Upper lobe of left lung (tissue), 6 donors: ENCODE data around the gene RFT1. TPM values are rescaled to one million over a fixed set of nuclear protein-coding genes. Genes with fewer than 3 reads are reported as not detected.
A peak's percentile ranks its signal among the peaks of the same experiment; 100 is the strongest.

Experiments
- ATAC-seq, 2 donors: fragments of 200-7000 bp; cut with Tn5 transposase; one replicate each; pipeline ENCODE4 v1.9.1; 2022; ENCODE audit warnings: mild to moderate bottlenecking in 2 of 2, moderate library complexity in 2 of 2; ENCODE audit not compliant: low FRiP score in 2 of 2
- DNase-seq, 2 donors: peaks; one replicate each; pipeline ENCODE4 v3.0.0-alpha.2; 2019 to 2020
- H3K27ac ChIP-seq, 4 donors: fragments of 200-600 bp; sonication (generic); one replicate each; pipeline ENCODE4 v1.5.1; 2016 to 2019
- H3K27me3 ChIP-seq, 4 donors: fragments of 200-600 bp; sonication (generic); one replicate each; pipeline ENCODE4 v1.5.1; 2017 to 2019
- H3K36me3 ChIP-seq, 4 donors: fragments of 200-600 bp; sonication (generic); one replicate each; pipeline ENCODE4 v1.5.1; 2016 to 2019
- H3K4me1 ChIP-seq, 4 donors: fragments of 200-600 bp; sonication (generic); one replicate each; pipeline ENCODE4 v1.5.1; 2018 to 2019
- H3K4me3 ChIP-seq, 4 donors: fragments of 200-600 bp; sonication (generic); one replicate each; pipeline ENCODE4 v1.5.1; 2017 to 2019; ENCODE audit warnings: mild to moderate bottlenecking in 2 of 4, moderate library complexity in 1 of 4
- H3K9me3 ChIP-seq, 4 donors: fragments of 200-600 bp; sonication (generic); one replicate each; pipeline ENCODE4 v1.5.1; 2018 to 2019
- EP300 ChIP-seq, 4 donors: sonication (generic); formaldehyde crosslinking; IDR thresholded peaks; one replicate each; pipeline ENCODE4 v1.5.1; 2017; ENCODE audit warnings: antibody characterized with exemption in 4 of 4, control low read depth in 2 of 4
- POLR2A ChIP-seq, 4 donors: fragments of 450-650 bp; IDR thresholded peaks; one replicate each; pipeline ENCODE4 v1.5.1; 2016 to 2017; ENCODE audit warnings: antibody characterized with exemption in 4 of 4, mild to moderate bottlenecking in 2 of 4
- POLR2AphosphoS5 ChIP-seq, 2 donors: sonication (generic); formaldehyde crosslinking; IDR thresholded peaks; one replicate each; pipeline ENCODE4 v1.5.1; 2017; ENCODE audit warnings: antibody characterized with exemption in 2 of 2
- WGBS, 2 donors: methylation state at CpG; one replicate each; pipeline ENCODE4 v1.1.5; 2017 to 2018; 5-methylcytosine and 5-hydroxymethylcytosine counted together
- total RNA-seq, 6 donors: library from RNA; depleted of rRNA in 4 of 6; stranded (reverse); fragments of >200 nt in 4 of 6; gene quantifications; one replicate each; pipeline versions ENCODE4 v1.1.0 to v1.2.1, GENCODE V29; 2016 to 2021
- TF ChIP-seq, protein P1 (sequence below), 6 experiments: fragments of 450-650 bp in 4 of 6; fragments of 200-600 bp in 2 of 6; sonication (generic) in 2 of 6; IDR thresholded peaks; one replicate each; pipeline ENCODE4 v1.5.1; 2016 to 2019; ENCODE audit warnings: antibody characterized with exemption in 6 of 6
- donor health status: DM: no; HTN: no; CAD: no; lungs with moderate emphysema.
- donor health status: DM: no; HTN: yes; CAD: no; lungs with severe emphysema.

Gene RFT1
- total RNA-seq, 6 donors from 2014 or later = 5.1 to 19.9 (median 12.8) TPM

DNA sequence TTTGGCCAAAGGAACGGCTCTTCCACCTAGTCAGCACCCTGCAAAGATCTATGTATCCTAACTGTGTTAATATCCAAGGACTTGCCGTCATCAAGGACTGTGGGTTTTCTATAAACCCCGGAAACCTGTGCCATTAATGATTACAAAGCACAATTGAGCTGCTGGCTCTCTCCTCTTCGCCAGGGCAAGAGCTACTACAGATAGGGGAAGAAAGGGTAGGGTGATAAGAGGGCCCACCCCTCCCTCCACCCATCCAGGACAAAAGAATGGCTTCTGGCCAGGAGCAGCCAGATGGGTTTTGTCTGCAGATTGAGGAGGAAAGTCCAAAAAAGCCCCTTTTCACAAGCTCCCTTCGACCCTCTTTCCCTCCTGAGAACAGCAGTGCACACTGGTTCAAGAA, 9.9 kb downstream of the RFT1 start:
- WGBS, 2 donors = 71 to 74% methylated on average over 5 of the region's 5 CpGs
- no peak overlapping the region for H3K4me3 ChIP-seq
- peaks cover 23 to 89% (median 80%) of the 10 kb centered on the region in 4 donors for H3K36me3 ChIP-seq
- no peaks in the 10 kb centered on the region for H3K4me1 ChIP-seq
- DNase-seq = no peak
- TF ChIP-seq, protein P1, sequence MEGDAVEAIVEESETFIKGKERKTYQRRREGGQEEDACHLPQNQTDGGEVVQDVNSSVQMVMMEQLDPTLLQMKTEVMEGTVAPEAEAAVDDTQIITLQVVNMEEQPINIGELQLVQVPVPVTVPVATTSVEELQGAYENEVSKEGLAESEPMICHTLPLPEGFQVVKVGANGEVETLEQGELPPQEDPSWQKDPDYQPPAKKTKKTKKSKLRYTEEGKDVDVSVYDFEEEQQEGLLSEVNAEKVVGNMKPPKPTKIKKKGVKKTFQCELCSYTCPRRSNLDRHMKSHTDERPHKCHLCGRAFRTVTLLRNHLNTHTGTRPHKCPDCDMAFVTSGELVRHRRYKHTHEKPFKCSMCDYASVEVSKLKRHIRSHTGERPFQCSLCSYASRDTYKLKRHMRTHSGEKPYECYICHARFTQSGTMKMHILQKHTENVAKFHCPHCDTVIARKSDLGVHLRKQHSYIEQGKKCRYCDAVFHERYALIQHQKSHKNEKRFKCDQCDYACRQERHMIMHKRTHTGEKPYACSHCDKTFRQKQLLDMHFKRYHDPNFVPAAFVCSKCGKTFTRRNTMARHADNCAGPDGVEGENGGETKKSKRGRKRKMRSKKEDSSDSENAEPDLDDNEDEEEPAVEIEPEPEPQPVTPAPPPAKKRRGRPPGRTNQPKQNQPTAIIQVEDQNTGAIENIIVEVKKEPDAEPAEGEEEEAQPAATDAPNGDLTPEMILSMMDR (IDR thresholded peaks at IDR 0.05) = no peak
- no peak for TF ChIP-seq POLR2AphosphoS5 (IDR thresholded peaks at IDR 0.05)
- TF ChIP-seq POLR2A (IDR thresholded peaks at IDR 0.05) = no peak
- no peak for TF ChIP-seq EP300 (IDR thresholded peaks at IDR 0.05)
- H3K9me3 ChIP-seq = no peaks in the 10 kb centered on the region
- H3K27me3 ChIP-seq = no peaks in the 10 kb centered on the region
- no peak overlapping the region for H3K27ac ChIP-seq
- no peak for ATAC-seq

DNA sequence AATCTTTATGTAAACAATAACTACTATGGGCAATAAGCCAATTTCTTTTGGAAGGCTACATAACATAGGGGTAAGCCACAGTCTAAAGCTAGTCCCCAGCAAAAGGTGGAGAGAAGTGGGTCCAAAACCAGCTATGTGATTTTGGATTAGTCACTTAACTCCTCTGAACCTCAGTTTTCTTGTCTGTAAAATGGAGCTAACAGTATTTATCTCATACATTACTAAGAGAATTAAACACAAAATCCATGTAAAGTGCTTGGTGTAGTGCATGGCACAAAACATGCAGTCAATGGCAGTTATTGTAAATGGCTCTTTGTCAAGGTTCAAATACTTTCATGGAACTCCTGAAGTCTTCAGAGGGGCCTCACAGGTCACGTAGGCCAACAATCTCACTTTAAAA, 13.3 kb downstream of the RFT1 start:
- ATAC-seq = no peak
- Histone ChIP-seq H3K9me3 (no peaks in the 10 kb centered on the region), H3K36me3 (peaks cover 12 to 55% (median 50%) of the 10 kb centered on the region in 4 donors)

DNA sequence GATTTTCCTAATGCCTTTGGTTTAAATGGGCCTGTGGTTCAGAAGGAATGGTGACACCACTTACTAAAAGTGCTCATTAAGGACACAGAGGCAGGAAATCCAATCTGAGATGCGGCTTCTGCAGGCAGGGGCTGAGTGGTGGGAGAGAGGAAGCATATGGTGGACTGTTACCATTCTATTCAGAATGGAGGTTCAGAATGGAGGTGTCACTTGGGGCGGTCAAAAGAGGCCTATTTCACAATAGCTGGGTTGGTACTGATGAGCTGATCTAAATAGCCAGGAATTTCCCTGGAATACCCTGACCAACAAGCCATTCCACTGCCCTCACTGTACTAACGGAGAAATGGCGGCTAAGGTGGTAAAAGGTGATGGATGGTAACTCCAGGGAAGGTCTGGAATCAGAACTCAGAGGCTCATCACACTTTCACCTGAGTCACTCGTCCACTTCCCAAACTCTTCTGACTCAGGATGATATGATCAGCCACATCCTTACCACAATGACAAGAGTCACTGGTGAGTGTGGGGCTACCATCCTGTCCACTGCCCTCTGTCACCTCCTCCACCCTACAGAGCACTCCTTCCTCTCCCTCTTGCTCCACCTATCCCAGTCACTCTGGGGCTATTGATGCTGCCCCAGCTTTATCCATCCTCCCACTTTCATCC, 15.7 kb downstream of the RFT1 start:
- no peak overlapping the region for H3K4me3 ChIP-seq
- H3K27ac ChIP-seq = peak overlapping the region in 3 of 4 donors; percentile 1 to 82 (median 13)
- H3K36me3 ChIP-seq = peaks cover 0 to 35% (median 28%) of the 10 kb centered on the region in 4 donors
- peak; percentile 20 to 55 for ATAC-seq
- peaks cover 4 to 15% (median 7%) of the 10 kb centered on the region in 4 donors for H3K4me1 ChIP-seq
- no peak for DNase-seq
- H3K27me3 ChIP-seq = no peaks in the 10 kb centered on the region
- peak in 1 of 2 donors; percentile 9 for TF ChIP-seq POLR2AphosphoS5 (IDR thresholded peaks at IDR 0.05)
- TF ChIP-seq, protein P1 (IDR thresholded peaks at IDR 0.05) = no peak
- no peaks in the 10 kb centered on the region for H3K9me3 ChIP-seq
- WGBS, 2 donors = 66 to 85% methylated on average over 5 of the region's 5 CpGs

More for the DNA sequence above, 13.3 kb downstream of the RFT1 start:
- no peak overlapping the region for H3K4me3 ChIP-seq
- no peaks in the 10 kb centered on the region for H3K27me3 ChIP-seq
- H3K27ac ChIP-seq = no peak overlapping the region
- H3K4me1 ChIP-seq = peaks cover 0 to 7% (median 2%) of the 10 kb centered on the region in 4 donors
- WGBS, 2 donors = 78 to 100% methylated on average over 1 of the region's 1 CpG
- DNase-seq = no peak
- TF ChIP-seq POLR2A (IDR thresholded peaks at IDR 0.05) = no peak
- TF ChIP-seq EP300 (IDR thresholded peaks at IDR 0.05) = no peak
- TF ChIP-seq POLR2AphosphoS5 (IDR thresholded peaks at IDR 0.05) = no peak
- TF ChIP-seq, protein P1 (IDR thresholded peaks at IDR 0.05) = no peak

- Histone ChIP-seq H3K4me1 (peaks cover 8 to 20% (median 9%) of the 10 kb centered on the region in 4 donors), H3K9me3 (no peaks in the 10 kb centered on the region), H3K27ac (peak overlapping the region in 3 of 4 donors; percentile 1 to 82 (median 13)), H3K27me3 (no peaks in the 10 kb centered on the region), H3K4me3 (no peak overlapping the region), H3K36me3 (peaks cover 0 to 32% (median 23%) of the 10 kb centered on the region in 4 donors)
- ATAC-seq = peak; percentile 84 to 91
- TF ChIP-seq POLR2AphosphoS5 (IDR thresholded peaks at IDR 0.05) = no peak
- TF ChIP-seq, protein P1 (IDR thresholded peaks at IDR 0.05) = peak; percentile 82 to 91 (median 87)
- TF ChIP-seq EP300 (IDR thresholded peaks at IDR 0.05) = no peak
- no peak for TF ChIP-seq POLR2A (IDR thresholded peaks at IDR 0.05)
- WGBS, 2 donors = 6 to 11% methylated on average over 5 of the region's 5 CpGs
- DNase-seq = peak in 1 of 2 donors; percentile 82
Measured at GRCh38 chr3:53114011-53114400, 16.2 kb downstream of the RFT1 start.
